Measurements from ENCODE around the gene HOXC6. TPM values are rescaled to one million over a fixed set of nuclear protein-coding genes. Genes with fewer than 3 reads are reported as not detected.

Gene HOXC6
- total RNA-seq, 1 donor from 2014 or later: 1.1 TPM

GRCh38 chr12:53997204-53998109, 30.8 kb upstream of the HOXC6 start:
- peak overlapping the region; percentile 52 for H3K4me3 ChIP-seq (ENCODE audit: low read depth, low read length)
- no peak for DNase-seq (ENCODE audit: low read depth)
- peaks cover 48% of the 10 kb centered on the region for H3K27me3 ChIP-seq (ENCODE audit: control insufficient read depth, insufficient read depth, low read length)
- no peaks in the 10 kb centered on the region for H3K36me3 ChIP-seq (ENCODE audit: control insufficient read depth, insufficient read depth, low read length)
- no peak for TF ChIP-seq CTCF (IDR thresholded peaks at IDR 0.05; ENCODE audit: insufficient read depth, low read length, poor library complexity, severe bottlenecking)

GRCh38 chr12:53998110-53998899, 29.9 kb upstream of the HOXC6 start:
- no peaks in the 10 kb centered on the region for H3K36me3 ChIP-seq (ENCODE audit: control insufficient read depth, insufficient read depth, low read length)
- no peak for DNase-seq (ENCODE audit: low read depth)
- peaks cover 46% of the 10 kb centered on the region for H3K27me3 ChIP-seq (ENCODE audit: control insufficient read depth, insufficient read depth, low read length)
- peak overlapping the region; percentile 52 for H3K4me3 ChIP-seq (ENCODE audit: low read depth, low read length)
- no peak for TF ChIP-seq CTCF (IDR thresholded peaks at IDR 0.05; ENCODE audit: insufficient read depth, low read length, poor library complexity, severe bottlenecking)

- no peak for TF ChIP-seq CTCF (IDR thresholded peaks at IDR 0.05; ENCODE audit: insufficient read depth, low read length, poor library complexity, severe bottlenecking)
- Histone ChIP-seq H3K4me3 (ENCODE audit: low read depth, low read length) (peak overlapping the region; percentile 62), H3K36me3 (ENCODE audit: control insufficient read depth, insufficient read depth, low read length) (no peaks in the 10 kb centered on the region), H3K27me3 (ENCODE audit: control insufficient read depth, insufficient read depth, low read length) (peaks cover 44% of the 10 kb centered on the region)
- no peak for DNase-seq (ENCODE audit: low read depth)
Measured at GRCh38 chr12:53998900-53999236, 29.4 kb upstream of the HOXC6 start.

- Histone ChIP-seq H3K36me3 (ENCODE audit: control insufficient read depth, insufficient read depth, low read length) (no peaks in the 10 kb centered on the region), H3K27me3 (ENCODE audit: control insufficient read depth, insufficient read depth, low read length) (peaks cover 39% of the 10 kb centered on the region), H3K4me3 (ENCODE audit: low read depth, low read length) (peak overlapping the region; percentile 62)
- no peak for DNase-seq (ENCODE audit: low read depth)
- no peak for TF ChIP-seq CTCF (IDR thresholded peaks at IDR 0.05; ENCODE audit: insufficient read depth, low read length, poor library complexity, severe bottlenecking)
Measured at GRCh38 chr12:53999559-54000115, 28.6 kb upstream of the HOXC6 start.

- peaks cover 33% of the 10 kb centered on the region for H3K27me3 ChIP-seq (ENCODE audit: control insufficient read depth, insufficient read depth, low read length)
- no peak for DNase-seq (ENCODE audit: low read depth)
- no peak for TF ChIP-seq CTCF (IDR thresholded peaks at IDR 0.05; ENCODE audit: insufficient read depth, low read length, poor library complexity, severe bottlenecking)
- no peaks in the 10 kb centered on the region for H3K36me3 ChIP-seq (ENCODE audit: control insufficient read depth, insufficient read depth, low read length)
- H3K4me3 ChIP-seq (ENCODE audit: low read depth, low read length): peak within 1 kb of the TSS; percentile 62
Measured at GRCh38 chr12:54000116-54001114, 27.8 kb upstream of the HOXC6 start, which contains the start of gene HOXC9. TSS of gene HOXC9 (plus strand) at chr12:54000161. CDS start at chr12:54000189, 28 bp downstream.

Data from kidney epithelial cell (primary cell).